SKM-1 treated with dmso at 0.1 percent for 144 hours (cell line): ENCODE data around the gene MPHOSPH9.
"Not testable (repeated sequence)": the region's sequence is repeated elsewhere in the genome, so short reads cannot be mapped to it uniquely, and the experiment has no call there.

Experiments
- DNase-seq: peaks from one replicate; lab custom pipeline; 2025; ENCODE audit not compliant: unreplicated experiment; lab: John Stamatoyannopoulos, UW

The MPHOSPH9 gene

GRCh38 chr12:123261196-123261595, 28.3 kb upstream of the MPHOSPH9 start:
- no peak for DNase-seq

GRCh38 chr12:123260081-123260480, 27.1 kb upstream of the MPHOSPH9 start:
- DNase-seq, result no peak

DNA sequence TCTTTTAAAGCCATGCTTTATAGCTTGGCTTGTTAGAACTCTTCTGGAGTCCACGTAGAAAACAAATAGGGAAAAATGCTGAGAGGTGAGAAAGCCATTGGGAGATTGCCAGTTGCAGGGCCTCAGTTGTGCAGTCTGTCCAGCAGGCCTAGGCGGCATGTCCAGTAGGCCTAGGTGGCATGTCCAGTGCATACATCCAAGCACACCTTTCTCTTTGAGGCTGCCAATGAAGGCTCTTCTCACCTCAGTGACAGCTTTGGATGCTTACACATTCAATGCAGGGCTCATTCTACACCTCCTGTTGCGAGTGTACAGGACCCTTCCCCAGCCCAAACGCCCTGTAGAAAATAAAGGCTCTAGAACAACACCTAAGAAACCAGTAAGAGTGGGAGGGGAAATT, 25.7 kb upstream of the MPHOSPH9 start:
- DNase-seq, result no peak

GRCh38 chr12:123254853-123255446, 22.0 kb upstream of the MPHOSPH9 start:
- DNase-seq, result no peak

GRCh38 chr12:123253641-123254459, 20.9 kb upstream of the MPHOSPH9 start:
- no peak for DNase-seq

DNA sequence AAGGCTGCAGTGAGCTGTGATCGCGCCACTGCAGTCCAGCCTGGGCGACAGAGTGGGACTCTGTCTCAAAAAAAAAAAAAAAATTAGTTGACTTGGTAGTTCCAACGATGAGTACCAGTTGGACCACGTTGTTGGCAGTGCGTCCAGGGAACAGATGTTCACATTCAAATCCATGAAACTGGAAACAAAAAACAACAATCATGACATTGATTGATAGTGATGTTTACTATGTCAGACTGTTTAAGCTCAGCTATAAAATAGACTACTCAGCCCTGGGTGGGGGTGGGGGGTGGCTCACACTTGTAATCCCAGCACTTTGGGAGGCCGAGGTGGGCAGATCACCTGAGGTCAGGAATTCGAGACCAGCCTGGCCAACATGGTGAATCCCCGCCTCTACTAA, 19.4 kb upstream of the MPHOSPH9 start:
- DNase-seq, result not testable (repeated sequence)

DNA sequence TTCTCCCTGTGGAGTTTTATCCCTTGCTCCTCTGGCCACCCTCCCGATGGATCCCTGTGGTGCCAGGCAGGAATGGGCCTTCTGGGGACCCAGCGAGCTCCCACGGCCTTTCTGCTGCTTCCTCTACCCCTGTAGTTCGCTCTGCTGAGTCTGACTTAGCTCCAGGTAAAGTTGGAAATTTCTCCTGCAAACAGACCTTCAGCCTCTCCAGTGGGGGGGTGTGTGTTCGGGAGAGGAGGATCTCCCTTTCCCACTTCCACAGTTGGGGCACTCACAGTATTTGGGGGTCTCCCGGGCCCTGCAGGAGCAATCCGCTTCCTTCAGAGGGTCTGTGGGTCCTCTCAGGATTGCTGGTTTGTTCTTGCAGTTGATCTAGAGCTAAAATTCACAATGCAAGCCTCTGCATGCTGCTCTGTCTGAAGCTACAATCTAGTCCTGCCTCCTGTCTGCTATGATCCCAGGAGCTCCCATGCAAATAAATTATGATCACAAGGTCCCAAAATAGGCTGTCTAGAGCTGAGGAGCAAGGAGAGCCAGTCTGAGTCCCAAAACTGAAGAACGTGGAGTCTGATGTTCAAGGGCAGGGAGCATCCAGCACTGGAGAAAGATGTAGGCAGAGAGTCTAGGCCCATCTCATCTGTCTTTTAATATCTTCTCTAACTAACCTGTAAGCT, 18.6 kb upstream of the MPHOSPH9 start:
- DNase-seq, result no peak

GRCh38 chr12:123250471-123251383, 17.8 kb upstream of the MPHOSPH9 start:
- no peak for DNase-seq

DNA sequence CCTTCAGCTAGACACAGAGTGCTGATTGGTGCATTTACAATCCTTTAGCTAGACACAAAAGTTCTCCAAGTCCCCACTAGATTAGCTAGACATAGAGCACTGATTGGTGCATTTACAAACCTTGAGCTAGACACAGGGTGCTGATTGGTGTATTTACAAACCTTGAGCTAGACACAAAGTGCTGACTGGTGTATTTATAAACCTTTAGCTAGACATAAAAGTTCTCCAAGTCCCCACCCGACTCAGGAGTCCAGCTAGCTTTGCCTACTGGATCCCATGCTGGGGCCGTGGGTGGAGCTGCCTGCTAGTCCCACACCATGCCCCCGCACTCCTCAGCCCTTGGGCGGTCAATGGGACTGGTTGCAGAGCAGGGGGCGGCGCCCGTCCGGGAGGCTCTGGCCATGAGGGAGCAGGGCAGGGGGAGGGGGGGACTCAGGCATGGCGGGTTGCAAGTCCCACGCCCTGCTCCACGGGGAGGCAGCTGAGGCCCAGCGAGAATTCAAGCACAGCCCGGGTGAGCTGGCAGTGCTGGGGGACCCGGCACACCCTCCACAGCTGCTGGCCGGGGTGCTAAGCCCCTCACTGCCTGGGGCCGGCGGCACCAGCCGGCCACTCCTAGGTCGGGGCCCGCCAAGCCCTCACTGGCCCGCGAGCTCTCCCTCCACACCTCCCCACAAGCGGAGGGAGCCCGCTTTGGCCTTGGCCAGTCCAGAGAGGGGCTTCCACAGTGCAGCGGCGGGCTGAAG, 16.2 kb upstream of the MPHOSPH9 start:
- not testable (repeated sequence) for DNase-seq

DNA sequence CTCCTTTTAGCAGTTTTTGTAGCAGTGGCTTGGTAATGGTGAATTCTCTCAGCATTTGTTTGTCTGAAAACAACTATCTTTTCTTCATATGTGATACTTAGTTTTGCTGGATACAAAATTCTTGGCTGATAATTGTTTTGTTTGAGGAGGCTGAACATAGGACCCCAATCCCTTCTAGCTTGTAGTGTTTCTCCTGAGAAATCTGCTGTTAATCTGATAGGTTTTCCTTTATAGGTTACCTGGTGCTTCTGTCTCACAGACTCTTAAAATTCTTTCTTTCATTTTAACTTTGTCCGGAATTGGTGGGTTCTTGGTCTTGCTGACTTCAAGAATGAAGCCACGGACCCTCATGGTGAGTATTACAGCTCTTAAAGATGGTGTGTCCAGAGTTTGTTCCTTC, 15.2 kb upstream of the MPHOSPH9 start:
- not testable (repeated sequence) for DNase-seq

DNA sequence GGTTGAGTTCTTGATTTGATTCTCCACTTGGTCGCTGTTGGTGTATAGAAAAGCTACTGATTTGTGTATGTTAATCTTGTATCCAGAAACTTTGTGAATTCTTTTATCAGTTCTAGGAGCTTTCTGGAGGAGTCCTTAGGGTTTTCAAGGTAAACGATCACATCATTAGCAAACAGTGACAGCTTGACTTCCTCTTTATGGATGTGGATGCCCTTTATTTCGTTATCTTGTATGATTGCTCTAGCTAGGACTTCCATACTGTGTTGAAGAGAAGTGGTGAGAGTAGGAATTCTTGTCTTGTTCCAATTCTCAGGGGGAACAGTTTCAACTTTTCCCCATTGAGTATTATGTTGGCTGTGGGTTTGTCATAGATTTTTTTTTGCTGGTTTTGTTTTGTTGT, 12.7 kb upstream of the MPHOSPH9 start:
- DNase-seq, result no peak

DNA sequence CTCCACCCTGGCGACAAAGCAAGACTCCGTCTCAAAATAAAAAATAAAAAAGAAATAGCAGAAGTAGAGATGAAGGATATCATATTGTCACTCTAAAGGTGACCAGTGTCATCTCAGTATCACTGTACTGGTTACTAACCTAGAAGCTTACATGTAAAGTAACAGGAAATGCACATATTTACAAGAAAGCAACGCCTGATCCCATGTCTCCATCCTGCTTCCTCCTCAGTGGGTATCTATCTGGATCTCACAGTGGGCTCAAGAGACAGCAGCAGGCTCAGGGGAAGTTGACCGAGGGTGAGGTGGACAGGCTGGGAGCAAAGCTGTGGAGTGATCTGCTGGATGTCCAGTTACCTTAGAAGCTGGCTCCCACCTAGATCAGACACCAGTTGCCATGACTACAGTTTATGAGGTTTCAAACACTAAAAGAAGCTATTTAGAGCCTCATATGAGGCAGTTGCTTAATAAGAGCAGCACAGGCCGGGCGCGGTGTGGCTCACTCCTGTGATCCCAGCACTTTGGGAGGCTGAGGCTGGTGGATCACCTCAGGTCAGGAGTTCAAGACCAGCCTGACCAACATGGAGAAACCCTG, 10.8 kb upstream of the MPHOSPH9 start:
- no peak for DNase-seq

DNA sequence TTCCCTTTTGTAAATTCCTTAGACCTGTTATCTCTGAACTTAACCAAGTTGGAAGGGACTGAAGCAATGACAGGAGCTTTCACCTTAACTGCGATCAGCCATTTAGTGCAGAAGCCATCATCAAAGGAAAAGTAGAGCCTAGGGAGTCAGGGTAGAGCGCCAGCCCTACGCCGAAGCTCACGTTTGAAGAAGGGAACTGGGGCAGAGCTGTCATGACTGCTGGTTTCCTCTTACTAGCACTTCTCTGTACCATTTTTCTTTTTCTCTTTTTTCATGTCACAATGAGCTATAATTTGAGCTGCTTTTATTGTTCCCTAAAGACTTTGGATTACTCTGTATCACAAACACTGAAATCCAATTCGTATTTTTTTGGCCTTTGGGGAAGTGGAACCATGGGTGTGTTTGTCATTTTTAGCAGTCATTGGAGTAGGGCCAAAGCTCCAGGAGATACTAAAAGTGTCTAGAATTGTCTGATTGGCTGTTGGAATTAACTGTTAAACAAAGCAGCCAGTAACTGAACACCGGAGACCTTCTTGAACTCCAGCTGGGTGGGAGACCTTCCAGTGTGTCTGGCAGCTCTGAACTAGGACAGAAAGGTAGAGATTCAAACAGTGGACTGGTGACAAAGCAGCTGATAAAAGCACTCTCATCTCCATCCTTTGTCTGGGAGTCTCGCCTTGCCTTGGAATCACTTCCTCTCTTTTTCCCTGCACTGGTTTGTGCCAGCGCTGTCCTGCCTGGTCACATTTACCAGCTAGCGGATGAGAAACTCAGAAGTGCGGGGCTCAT, 9.4 kb upstream of the MPHOSPH9 start:
- no peak for DNase-seq

- DNase-seq, result no peak
Measured at GRCh38 chr12:123238961-123239360, 6.0 kb upstream of the MPHOSPH9 start.

- DNase-seq, result no peak
Measured at GRCh38 chr12:123238330-123238682, 5.4 kb upstream of the MPHOSPH9 start.

GRCh38 chr12:123237646-123238329, 4.8 kb upstream of the MPHOSPH9 start:
- no peak for DNase-seq

GRCh38 chr12:123233505-123234308, 766 bp upstream of the MPHOSPH9 start:
- DNase-seq, result no peak

- DNase-seq, result no peak
Measured at GRCh38 chr12:123232472-123232806, 502 bp downstream of the MPHOSPH9 start.
